ENCODE results near the gene CLEC2A. TPM values are rescaled to one million over a fixed set of nuclear protein-coding genes. Genes with fewer than 3 reads are reported as not detected.
"Not testable (repeated sequence)": the region's sequence is repeated elsewhere in the genome, so short reads cannot be mapped to it uniquely, and the experiment has no call there.

CLEC2A gene
- total RNA-seq, 2 experiments from 2014 or later, result not detected

DNA sequence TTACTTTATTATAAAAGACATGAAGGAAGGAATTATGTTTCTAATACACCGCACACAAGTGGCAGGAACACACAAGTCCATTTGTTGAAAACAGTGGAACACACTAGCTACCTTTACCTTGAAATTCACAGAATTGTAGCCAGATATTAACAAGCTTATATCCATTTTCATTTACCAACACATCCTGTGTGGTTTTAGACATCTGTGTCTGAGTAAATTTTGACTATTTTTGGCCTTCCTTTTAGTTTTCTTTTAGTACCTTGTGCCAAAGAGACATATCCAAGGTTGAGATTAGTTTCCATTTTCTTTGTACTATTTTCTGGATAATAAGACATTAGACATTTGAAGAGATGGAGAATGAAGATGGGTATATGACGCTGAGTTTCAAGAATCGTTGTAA, 50.9 kb downstream of the CLEC2A start, which contains the start of gene KLRF2:
KLRF2 (plus strand) TSS at position 244 of the 400 bp plus-strand sequence; CDS start at position 351, 107 bp downstream.
- Mint-ChIP-seq H3K27me3 (ENCODE audit: low read depth) (no peaks in the 10 kb centered on the region), H3K4me1 (ENCODE audit: low read depth) (peaks cover 25% of the 10 kb centered on the region), H3K4me3 (peak within 1 kb of the TSS; percentile 49), H3K9me3 (ENCODE audit: insufficient read depth) (peaks cover 7% of the 10 kb centered on the region), H3K36me3 (ENCODE audit: low read depth) (peaks cover 8% of the 10 kb centered on the region), H3K27ac (peak within 1 kb of the TSS; percentile 60)
- ChIA-PET POLR2A (no interaction called here), CTCF (no interaction called here)
- ATAC-seq (no peak), DNase-seq (no peak)

DNA sequence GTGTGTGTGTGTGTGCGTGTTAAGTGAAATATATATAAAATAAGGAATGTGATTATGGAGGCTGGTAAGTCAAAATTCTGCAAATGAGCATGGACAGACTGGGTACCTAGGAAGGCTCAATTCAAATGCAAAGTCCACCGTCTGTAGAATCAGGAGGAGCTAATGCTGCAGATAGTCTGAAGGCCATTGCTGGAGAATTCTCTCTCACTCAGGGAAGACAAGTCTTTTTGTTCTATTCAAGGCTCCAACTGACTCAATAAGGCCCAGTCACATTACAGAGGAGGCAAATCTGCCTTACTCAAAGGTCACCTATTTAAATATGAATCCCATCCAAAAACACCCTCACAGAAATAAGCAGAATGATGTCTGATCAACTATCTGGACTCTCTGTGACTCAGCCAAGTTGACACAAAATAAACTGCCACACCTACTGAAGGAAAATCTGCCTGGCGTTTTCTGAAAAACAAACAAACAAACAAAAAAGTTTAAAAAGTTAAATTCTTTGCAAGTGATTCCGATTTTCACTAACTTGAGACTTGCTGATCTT, 51.6 kb downstream of the CLEC2A start:
- no peak for ATAC-seq
- peaks cover 10% of the 10 kb centered on the region for H3K36me3 Mint-ChIP-seq (ENCODE audit: low read depth)
- peaks cover 25% of the 10 kb centered on the region for H3K4me1 Mint-ChIP-seq (ENCODE audit: low read depth)
- H3K4me3 Mint-ChIP-seq, result no peak overlapping the region
- peaks cover 6% of the 10 kb centered on the region for H3K9me3 Mint-ChIP-seq (ENCODE audit: insufficient read depth)
- no peak for DNase-seq
- no peaks in the 10 kb centered on the region for H3K27me3 Mint-ChIP-seq (ENCODE audit: low read depth)
- CTCF ChIA-PET, result interaction anchor here (0.6 to 1.0 kb wide), 2 partner anchors 45 to 315 kb away, joined by 3 read pairs; no protein-coding TSS in a partner anchor
- POLR2A ChIA-PET, result no interaction called here
- peak overlapping the region; percentile 22 for H3K27ac Mint-ChIP-seq

DNA sequence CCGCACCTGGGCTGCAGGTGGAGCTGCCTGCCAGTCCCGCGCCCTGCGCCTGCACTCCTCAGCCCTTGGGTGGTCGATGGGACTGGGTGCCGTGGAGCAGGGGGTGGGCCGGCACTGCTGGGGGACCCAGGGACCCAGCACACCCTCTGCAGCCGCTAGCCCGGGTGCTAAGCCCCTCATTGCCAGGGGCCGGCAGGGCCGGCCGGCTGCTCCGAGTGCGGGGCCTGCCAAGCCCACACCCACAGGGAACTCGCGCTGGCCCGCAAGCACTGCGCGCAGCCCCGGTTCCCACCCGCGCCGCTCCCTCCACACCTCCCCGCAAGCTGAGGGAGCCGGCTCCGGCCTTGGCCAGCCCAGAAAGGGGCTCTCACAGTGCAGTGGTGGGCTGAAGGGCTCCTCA, 56.0 kb downstream of the CLEC2A start:
- H3K4me3 Mint-ChIP-seq; ATAC-seq; H3K27ac Mint-ChIP-seq; H3K27me3 Mint-ChIP-seq (ENCODE audit: low read depth); DNase-seq; POLR2A ChIA-PET: not testable (repeated sequence)
- Mint-ChIP-seq H3K36me3 (ENCODE audit: low read depth) (peaks cover 10% of the 10 kb centered on the region), H3K9me3 (ENCODE audit: insufficient read depth) (peaks cover 13% of the 10 kb centered on the region), H3K4me1 (ENCODE audit: low read depth) (peaks cover 23% of the 10 kb centered on the region)
- CTCF ChIA-PET, result interaction anchor here (1.7 kb wide), 1 partner anchor 126 kb away, joined by 4 read pairs; no protein-coding TSS in a partner anchor

- ChIA-PET POLR2A (interaction anchor here (1.0 kb wide), 1 partner anchor 114 kb away, joined by 3 read pairs; no protein-coding TSS in a partner anchor), CTCF (interaction anchor here (0.9 to 3.3 kb wide), 6 partner anchors 27 to 253 kb away, joined by 3 to 11 read pairs (median 3); no protein-coding TSS in a partner anchor)
- no peak for DNase-seq
- no peaks in the 10 kb centered on the region for H3K27me3 Mint-ChIP-seq (ENCODE audit: low read depth)
- H3K27ac Mint-ChIP-seq, result no peak overlapping the region
- peaks cover 17% of the 10 kb centered on the region for H3K4me1 Mint-ChIP-seq (ENCODE audit: low read depth)
- peaks cover 10% of the 10 kb centered on the region for H3K36me3 Mint-ChIP-seq (ENCODE audit: low read depth)
- no peak overlapping the region for H3K4me3 Mint-ChIP-seq
- ATAC-seq, result no peak
- peaks cover 7% of the 10 kb centered on the region for H3K9me3 Mint-ChIP-seq (ENCODE audit: insufficient read depth)
These were observed 59.4 kb downstream of the CLEC2A start for GRCh38 chr12:9872742-9873141.

- CTCF ChIA-PET, result interaction anchor here (0.7 to 3.3 kb wide), 10 partner anchors 28 to 253 kb away, joined by 3 to 11 read pairs (median 3); no protein-coding TSS in a partner anchor
- DNase-seq (no peak), ATAC-seq (no peak)
- Mint-ChIP-seq H3K4me3 (no peak overlapping the region), H3K27me3 (ENCODE audit: low read depth) (no peaks in the 10 kb centered on the region), H3K27ac (no peak overlapping the region), H3K9me3 (ENCODE audit: insufficient read depth) (peaks cover 7% of the 10 kb centered on the region), H3K4me1 (ENCODE audit: low read depth) (peaks cover 17% of the 10 kb centered on the region), H3K36me3 (ENCODE audit: low read depth) (peaks cover 14% of the 10 kb centered on the region)
- POLR2A ChIA-PET, result interaction anchor here (0.5 to 1.8 kb wide), 4 partner anchors 73 to 221 kb away, joined by 3 to 4 read pairs (median 3); no protein-coding TSS in a partner anchor
These were observed 60.0 kb downstream of the CLEC2A start for GRCh38 chr12:9872162-9872561.

GRCh38 chr12:9870286-9870866, 61.8 kb downstream of the CLEC2A start:
- DNase-seq, result peak; percentile 37
- no peaks in the 10 kb centered on the region for H3K27me3 Mint-ChIP-seq (ENCODE audit: low read depth)

DNA sequence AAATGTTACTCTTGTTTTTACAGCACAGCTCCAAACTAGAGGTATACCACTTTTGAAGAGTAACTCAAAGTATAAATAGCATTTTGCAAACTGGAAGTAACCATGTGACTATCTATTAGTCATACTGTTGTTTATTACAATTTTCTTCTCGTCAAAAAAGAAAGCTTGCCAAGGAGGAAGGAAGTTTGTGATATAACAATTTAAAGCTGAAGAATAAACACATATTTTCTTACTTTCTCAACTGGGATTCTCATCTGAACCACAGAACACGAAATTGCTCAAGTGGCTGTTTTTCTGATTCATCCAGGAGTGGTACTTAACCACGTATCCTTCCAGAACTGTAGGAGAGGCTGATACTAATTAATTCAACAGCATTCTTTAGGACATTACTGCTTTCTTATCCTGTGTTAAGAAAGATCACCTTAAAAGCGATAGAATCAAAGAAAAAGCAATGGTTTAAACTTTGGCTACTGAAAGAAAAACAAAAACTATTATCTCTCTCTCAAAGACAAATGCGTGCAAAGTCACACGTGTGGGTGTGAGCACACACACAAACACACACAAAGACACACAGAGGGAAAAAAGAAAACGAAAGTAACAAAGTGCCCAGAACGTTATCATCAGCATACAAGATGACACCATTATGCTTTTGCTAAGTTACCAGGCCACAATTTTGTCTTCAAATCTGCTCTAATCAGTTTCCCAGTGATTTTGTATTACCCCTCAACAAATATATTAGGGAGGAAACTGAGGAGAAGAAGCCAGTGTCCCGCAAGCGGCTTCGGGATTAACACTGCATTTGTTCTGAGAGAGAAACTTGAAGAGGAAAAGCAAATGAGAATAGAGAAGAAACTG, 62.6 kb downstream of the CLEC2A start, which contains the start of gene CLEC2B:
CLEC2B (minus strand) TSS at position 48 of the 855 bp plus-strand sequence.
- peaks cover 22% of the 10 kb centered on the region for H3K4me1 Mint-ChIP-seq (ENCODE audit: low read depth)
- peak within 1 kb of the TSS; percentile 91 for H3K27ac Mint-ChIP-seq
- CTCF ChIA-PET, result interaction anchor here (0.6 to 4.8 kb wide), 8 partner anchors 18 to 127 kb away, joined by 3 to 38 read pairs (median 5); partner anchors contain the start of gene CD69
- peak within 1 kb of the TSS; percentile 79 for H3K4me3 Mint-ChIP-seq
- POLR2A ChIA-PET, result interaction anchor here (0.6 to 7.6 kb wide), 20 partner anchors 37 to 688 kb away, joined by 3 to 251 read pairs (median 4); partner anchors contain the start of genes CD69, CLEC2D and GABARAPL1
- no peaks in the 10 kb centered on the region for H3K27me3 Mint-ChIP-seq (ENCODE audit: low read depth)
- DNase-seq (peak; percentile 58), ATAC-seq (peak; percentile 55)
- peaks cover 27% of the 10 kb centered on the region for H3K36me3 Mint-ChIP-seq (ENCODE audit: low read depth)
- no peaks in the 10 kb centered on the region for H3K9me3 Mint-ChIP-seq (ENCODE audit: insufficient read depth)

More at GRCh38 chr12:9870286-9870866, 61.8 kb downstream of the CLEC2A start:
- CTCF ChIA-PET, result interaction anchor here (0.8 to 3.3 kb wide), 2 partner anchors 36 to 57 kb away, joined by 3 to 11 read pairs; no protein-coding TSS in a partner anchor
- peaks cover 17% of the 10 kb centered on the region for H3K4me1 Mint-ChIP-seq (ENCODE audit: low read depth)
- peaks cover 4% of the 10 kb centered on the region for H3K9me3 Mint-ChIP-seq (ENCODE audit: insufficient read depth)
- no peak for ATAC-seq
- H3K4me3 Mint-ChIP-seq, result peak overlapping the region; percentile 79
- peaks cover 20% of the 10 kb centered on the region for H3K36me3 Mint-ChIP-seq (ENCODE audit: low read depth)
- POLR2A ChIA-PET, result interaction anchor here (0.6 to 1.0 kb wide), 5 partner anchors 31 to 112 kb away, joined by 3 to 5 read pairs (median 3); no protein-coding TSS in a partner anchor
- peak overlapping the region; percentile 91 for H3K27ac Mint-ChIP-seq

DNA sequence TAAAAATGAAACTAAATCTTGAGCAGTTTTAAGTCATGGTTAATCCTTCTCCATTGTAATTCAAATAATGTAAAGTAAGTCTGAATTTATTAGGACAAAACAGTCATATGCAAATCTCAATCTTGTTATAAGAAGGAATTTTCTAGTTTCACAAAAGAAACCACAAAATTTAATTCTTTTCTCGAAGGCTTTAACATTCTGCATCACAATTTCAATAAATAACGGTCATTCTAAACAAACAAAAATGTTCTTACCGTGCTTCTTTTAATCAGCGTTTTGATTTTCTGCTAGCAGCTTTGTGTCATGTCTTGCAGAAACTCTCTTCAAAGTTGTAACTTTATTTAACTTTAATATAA, 63.2 kb downstream of the CLEC2A start:
- ATAC-seq, result no peak
- H3K27ac Mint-ChIP-seq, result peak overlapping the region; percentile 88
- peaks cover 4% of the 10 kb centered on the region for H3K9me3 Mint-ChIP-seq (ENCODE audit: insufficient read depth)
- ChIA-PET POLR2A (interaction anchor here (0.6 to 7.6 kb wide), 20 partner anchors 38 to 689 kb away, joined by 3 to 251 read pairs (median 6); partner anchors contain the start of genes CD69, CLEC2D and GABARAPL1), CTCF (interaction anchor here (0.9 to 4.8 kb wide), 10 partner anchors 18 to 141 kb away, joined by 3 to 38 read pairs (median 5); partner anchors contain the start of genes CD69 and CLEC12B)
- no peak for DNase-seq
- H3K36me3 Mint-ChIP-seq (ENCODE audit: low read depth), result peaks cover 32% of the 10 kb centered on the region
- no peaks in the 10 kb centered on the region for H3K27me3 Mint-ChIP-seq (ENCODE audit: low read depth)
- H3K4me1 Mint-ChIP-seq (ENCODE audit: low read depth), result peaks cover 27% of the 10 kb centered on the region
- H3K4me3 Mint-ChIP-seq, result peak overlapping the region; percentile 79

DNA sequence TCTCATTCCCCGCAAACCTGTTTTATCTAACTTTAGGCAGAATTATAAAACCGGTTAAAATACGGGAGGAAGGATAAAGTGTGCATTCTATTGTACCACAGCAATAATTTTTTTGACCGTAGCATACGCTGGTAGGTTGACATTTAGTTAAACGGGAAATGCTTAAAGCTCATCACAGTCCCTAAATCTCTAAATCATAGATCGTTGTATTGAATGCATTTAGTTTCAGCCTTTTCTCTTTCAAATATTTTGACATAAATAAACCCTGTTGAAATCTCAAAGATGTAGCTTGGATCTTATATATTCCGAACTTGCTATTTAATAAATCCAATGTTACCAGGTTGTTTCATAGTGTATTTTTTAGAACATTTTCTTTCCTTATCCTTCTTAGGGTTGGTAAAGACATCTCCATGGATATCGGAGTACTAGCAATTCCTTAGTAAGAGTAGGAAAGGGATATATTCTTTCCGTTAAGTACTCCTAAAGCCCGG, 63.8 kb downstream of the CLEC2A start:
- H3K27ac Mint-ChIP-seq, result peak overlapping the region; percentile 88
- H3K4me3 Mint-ChIP-seq, result peak overlapping the region; percentile 79
- ChIA-PET POLR2A (interaction anchor here (0.6 to 7.6 kb wide), 16 partner anchors 38 to 689 kb away, joined by 3 to 251 read pairs (median 9); partner anchors contain the start of genes CD69, CLEC2D and GABARAPL1), CTCF (interaction anchor here (0.7 to 4.8 kb wide), 8 partner anchors 53 to 142 kb away, joined by 3 to 38 read pairs (median 6); partner anchors contain the start of genes CD69 and CLEC12B)
- no peaks in the 10 kb centered on the region for H3K27me3 Mint-ChIP-seq (ENCODE audit: low read depth)
- DNase-seq (no peak), ATAC-seq (no peak)
- H3K9me3 Mint-ChIP-seq (ENCODE audit: insufficient read depth), result peaks cover 10% of the 10 kb centered on the region
- H3K4me1 Mint-ChIP-seq (ENCODE audit: low read depth), result peaks cover 32% of the 10 kb centered on the region
- H3K36me3 Mint-ChIP-seq (ENCODE audit: low read depth), result peaks cover 37% of the 10 kb centered on the region

- Mint-ChIP-seq H3K4me1 (ENCODE audit: low read depth) (peaks cover 41% of the 10 kb centered on the region), H3K36me3 (ENCODE audit: low read depth) (peaks cover 46% of the 10 kb centered on the region), H3K27me3 (ENCODE audit: low read depth) (no peaks in the 10 kb centered on the region), H3K27ac (peak overlapping the region; percentile 86), H3K9me3 (ENCODE audit: insufficient read depth) (peaks cover 18% of the 10 kb centered on the region), H3K4me3 (peak overlapping the region; percentile 79)
- ATAC-seq (no peak), DNase-seq (no peak)
- CTCF ChIA-PET, result interaction anchor here (0.7 to 4.8 kb wide), 11 partner anchors 19 to 143 kb away, joined by 3 to 38 read pairs (median 5); partner anchors contain the start of genes CD69 and CLEC12B
- POLR2A ChIA-PET, result interaction anchor here (0.6 to 7.6 kb wide), 19 partner anchors 41 to 690 kb away, joined by 3 to 251 read pairs (median 8); partner anchors contain the start of genes CD69 and CLEC2D
These were observed 64.6 kb downstream of the CLEC2A start for GRCh38 chr12:9867531-9867930.
